Measurements from ENCODE around the gene KLHDC10. TPM values are rescaled to one million over a fixed set of nuclear protein-coding genes. Genes with fewer than 3 reads are reported as not detected.
"Not testable (repeated sequence)": the region's sequence is repeated elsewhere in the genome, so short reads cannot be mapped to it uniquely, and the experiment has no call there.

KLHDC10 gene
- 10 to 100 TPM; 14.2 to 14.6 TPM for total RNA-seq

GRCh38 chr7:130069978-130070860, at the start of gene KLHDC10:
KLHDC10 (plus strand) TSS chr7:130070534; CDS start chr7:130070644, 110 bp downstream.
- DNase-seq = peak; percentile 97
- H3K27me3 Mint-ChIP-seq = no peaks in the 10 kb centered on the region
- H3K27ac Mint-ChIP-seq = peak within 1 kb of the TSS; percentile 80
- H3K4me1 Mint-ChIP-seq = peaks cover 29% of the 10 kb centered on the region
- H3K4me3 Mint-ChIP-seq = peak within 1 kb of the TSS; percentile 86
- no peaks in the 10 kb centered on the region for H3K36me3 Mint-ChIP-seq
- ATAC-seq = peak; percentile 96
- H3K9me3 Mint-ChIP-seq (ENCODE audit: low read depth) = no peaks in the 10 kb centered on the region
- CTCF ChIA-PET = interaction anchor here (1.1 to 4.2 kb wide), 9 partner anchors 10 to 762 kb away, joined by 3 to 25 read pairs (median 7); partner anchors contain the start of gene TMEM209

- DNase-seq (no peak), ATAC-seq (no peak)
- CTCF ChIA-PET = no interaction called here
- Mint-ChIP-seq H3K9me3 (ENCODE audit: low read depth) (no peaks in the 10 kb centered on the region), H3K4me3 (no peak overlapping the region), H3K36me3 (peaks cover 34% of the 10 kb centered on the region), H3K27me3 (no peaks in the 10 kb centered on the region), H3K27ac (no peak overlapping the region), H3K4me1 (no peaks in the 10 kb centered on the region)
Observed at GRCh38 chr7:130021105-130021834, 49.1 kb upstream of the KLHDC10 start.

- Mint-ChIP-seq H3K27ac (no peak overlapping the region), H3K4me3 (no peak overlapping the region), H3K27me3 (no peaks in the 10 kb centered on the region), H3K9me3 (ENCODE audit: low read depth) (no peaks in the 10 kb centered on the region), H3K36me3 (peaks cover 37% of the 10 kb centered on the region), H3K4me1 (no peaks in the 10 kb centered on the region)
- DNase-seq (no peak), ATAC-seq (no peak)
- CTCF ChIA-PET = no interaction called here
Observed at GRCh38 chr7:130022115-130022514, 48.2 kb upstream of the KLHDC10 start.

- no peak for DNase-seq
- H3K27me3 Mint-ChIP-seq = no peaks in the 10 kb centered on the region
- H3K27ac Mint-ChIP-seq = no peak overlapping the region
- no peak overlapping the region for H3K4me3 Mint-ChIP-seq
- CTCF ChIA-PET = no interaction called here
- no peaks in the 10 kb centered on the region for H3K9me3 Mint-ChIP-seq (ENCODE audit: low read depth)
- no peak for ATAC-seq
- no peaks in the 10 kb centered on the region for H3K4me1 Mint-ChIP-seq
- H3K36me3 Mint-ChIP-seq = peaks cover 39% of the 10 kb centered on the region
Observed at GRCh38 chr7:130022623-130023175, 47.6 kb upstream of the KLHDC10 start.

GRCh38 chr7:130024390-130024789, 45.9 kb upstream of the KLHDC10 start:
- Mint-ChIP-seq H3K9me3 (ENCODE audit: low read depth) (no peaks in the 10 kb centered on the region), H3K27me3 (no peaks in the 10 kb centered on the region), H3K36me3 (peaks cover 35% of the 10 kb centered on the region), H3K27ac (no peak overlapping the region), H3K4me3 (no peak overlapping the region), H3K4me1 (no peaks in the 10 kb centered on the region)
- no peak for DNase-seq
- ATAC-seq = no peak
- CTCF ChIA-PET = interaction anchor here (1.1 to 1.7 kb wide), 4 partner anchors 11 to 195 kb away, joined by 3 to 4 read pairs (median 4); no protein-coding TSS in a partner anchor

GRCh38 chr7:130032698-130033097, 37.6 kb upstream of the KLHDC10 start:
- Mint-ChIP-seq H3K4me3 (no peak overlapping the region), H3K27me3 (no peaks in the 10 kb centered on the region), H3K4me1 (no peaks in the 10 kb centered on the region), H3K27ac (no peak overlapping the region), H3K9me3 (ENCODE audit: low read depth) (no peaks in the 10 kb centered on the region), H3K36me3 (peaks cover 25% of the 10 kb centered on the region)
- CTCF ChIA-PET = interaction anchor here (0.7 kb wide), 1 partner anchor 22 kb away, joined by 3 read pairs; no protein-coding TSS in a partner anchor
- ATAC-seq (no peak), DNase-seq (no peak)

- no peaks in the 10 kb centered on the region for H3K9me3 Mint-ChIP-seq (ENCODE audit: low read depth)
- no peak overlapping the region for H3K4me3 Mint-ChIP-seq
- no peaks in the 10 kb centered on the region for H3K27me3 Mint-ChIP-seq
- DNase-seq = no peak
- no peak for ATAC-seq
- no peaks in the 10 kb centered on the region for H3K4me1 Mint-ChIP-seq
- CTCF ChIA-PET = interaction anchor here (0.6 kb wide), 1 partner anchor 23 kb away, joined by 4 read pairs; no protein-coding TSS in a partner anchor
- no peak overlapping the region for H3K27ac Mint-ChIP-seq
- peaks cover 22% of the 10 kb centered on the region for H3K36me3 Mint-ChIP-seq
Observed at GRCh38 chr7:130037703-130038102, 32.6 kb upstream of the KLHDC10 start.

GRCh38 chr7:130040576-130040975, 29.8 kb upstream of the KLHDC10 start:
- H3K27ac Mint-ChIP-seq = no peak overlapping the region
- CTCF ChIA-PET = no interaction called here
- H3K36me3 Mint-ChIP-seq = peaks cover 25% of the 10 kb centered on the region
- H3K4me3 Mint-ChIP-seq = no peak overlapping the region
- H3K27me3 Mint-ChIP-seq = no peaks in the 10 kb centered on the region
- H3K4me1 Mint-ChIP-seq = no peaks in the 10 kb centered on the region
- ATAC-seq = no peak
- DNase-seq = no peak
- no peaks in the 10 kb centered on the region for H3K9me3 Mint-ChIP-seq (ENCODE audit: low read depth)

- H3K9me3 Mint-ChIP-seq (ENCODE audit: low read depth) = no peaks in the 10 kb centered on the region
- CTCF ChIA-PET = interaction anchor here (1.2 kb wide), 1 partner anchor 15 kb away, joined by 4 read pairs; no protein-coding TSS in a partner anchor
- peaks cover 15% of the 10 kb centered on the region for H3K36me3 Mint-ChIP-seq
- peaks cover 14% of the 10 kb centered on the region for H3K4me1 Mint-ChIP-seq
- H3K27ac Mint-ChIP-seq = no peak overlapping the region
- no peak overlapping the region for H3K4me3 Mint-ChIP-seq
- ATAC-seq = no peak
- no peaks in the 10 kb centered on the region for H3K27me3 Mint-ChIP-seq
- no peak for DNase-seq
Observed at GRCh38 chr7:130047831-130048230, 22.5 kb upstream of the KLHDC10 start.

- peaks cover 15% of the 10 kb centered on the region for H3K4me1 Mint-ChIP-seq
- no peak overlapping the region for H3K4me3 Mint-ChIP-seq
- no peaks in the 10 kb centered on the region for H3K9me3 Mint-ChIP-seq (ENCODE audit: low read depth)
- no peak for ATAC-seq
- DNase-seq = no peak
- CTCF ChIA-PET = interaction anchor here (0.6 kb wide), 1 partner anchor 130 kb away, joined by 6 read pairs; no protein-coding TSS in a partner anchor
- no peak overlapping the region for H3K27ac Mint-ChIP-seq
- no peaks in the 10 kb centered on the region for H3K27me3 Mint-ChIP-seq
- H3K36me3 Mint-ChIP-seq = peaks cover 15% of the 10 kb centered on the region
Observed at GRCh38 chr7:130048906-130049305, 21.4 kb upstream of the KLHDC10 start.

- DNase-seq; H3K9me3 Mint-ChIP-seq (ENCODE audit: low read depth); H3K27me3 Mint-ChIP-seq; H3K4me3 Mint-ChIP-seq; H3K36me3 Mint-ChIP-seq; ATAC-seq; H3K27ac Mint-ChIP-seq: not testable (repeated sequence)
- peaks cover 18% of the 10 kb centered on the region for H3K4me1 Mint-ChIP-seq
- CTCF ChIA-PET = interaction anchor here (1.4 kb wide), 1 partner anchor 18 kb away, joined by 5 read pairs; the partner anchor contains the start of gene KLHDC10
Observed at GRCh38 chr7:130052250-130052649, 18.1 kb upstream of the KLHDC10 start.

GRCh38 chr7:130055198-130055597, 15.1 kb upstream of the KLHDC10 start:
- H3K4me3 Mint-ChIP-seq, H3K27me3 Mint-ChIP-seq, H3K27ac Mint-ChIP-seq: not testable (repeated sequence)

GRCh38 chr7:130062246-130062645, 8.1 kb upstream of the KLHDC10 start:
- ATAC-seq (no peak), DNase-seq (no peak)
- Mint-ChIP-seq H3K36me3 (no peaks in the 10 kb centered on the region), H3K4me3 (no peak overlapping the region), H3K27ac (no peak overlapping the region), H3K4me1 (peaks cover 3% of the 10 kb centered on the region), H3K27me3 (no peaks in the 10 kb centered on the region), H3K9me3 (ENCODE audit: low read depth) (no peaks in the 10 kb centered on the region)
- CTCF ChIA-PET = interaction anchor here (1.0 to 2.4 kb wide), 5 partner anchors 10 to 1106 kb away, joined by 3 to 8 read pairs (median 6); partner anchors contain the start of gene ZC3HC1

More at GRCh38 chr7:130055198-130055597, 15.1 kb upstream of the KLHDC10 start:
- DNase-seq; H3K36me3 Mint-ChIP-seq; CTCF ChIA-PET; H3K9me3 Mint-ChIP-seq (ENCODE audit: low read depth); ATAC-seq: not testable (repeated sequence)
- peaks cover 12% of the 10 kb centered on the region for H3K4me1 Mint-ChIP-seq
